Neural cell (in vitro differentiated cells): ENCODE results near the gene SMO.

Source experiments
- EP300 ChIP-seq: fragments of 450-650 bp; conservative IDR thresholded peaks from 2 replicates; pipeline ENCODE4 v1.6.1; 2014; ENCODE audit warnings: antibody characterized with exemption, mild to moderate bottlenecking, moderate library complexity; ENCODE audit not compliant: poor library complexity, severe bottlenecking
- RAD21 ChIP-seq: fragments of 450-650 bp; conservative IDR thresholded peaks from 2 replicates; pipeline ENCODE4 v1.6.1; 2014; ENCODE audit warnings: antibody characterized with exemption, mild to moderate bottlenecking, moderate library complexity
- TAF1 ChIP-seq: IDR thresholded peaks from 2 replicates; pipeline ENCODE4 v1.6.1; 2012; ENCODE audit warnings: low read depth
- TF ChIP-seq, protein P1 (sequence below): fragments of 450-650 bp; IDR thresholded peaks from 2 replicates; pipeline ENCODE4 v1.5.1; 2014; ENCODE audit warnings: antibody characterized with exemption, mild to moderate bottlenecking, moderate library complexity; ENCODE audit not compliant: poor library complexity, severe bottlenecking

DNA sequence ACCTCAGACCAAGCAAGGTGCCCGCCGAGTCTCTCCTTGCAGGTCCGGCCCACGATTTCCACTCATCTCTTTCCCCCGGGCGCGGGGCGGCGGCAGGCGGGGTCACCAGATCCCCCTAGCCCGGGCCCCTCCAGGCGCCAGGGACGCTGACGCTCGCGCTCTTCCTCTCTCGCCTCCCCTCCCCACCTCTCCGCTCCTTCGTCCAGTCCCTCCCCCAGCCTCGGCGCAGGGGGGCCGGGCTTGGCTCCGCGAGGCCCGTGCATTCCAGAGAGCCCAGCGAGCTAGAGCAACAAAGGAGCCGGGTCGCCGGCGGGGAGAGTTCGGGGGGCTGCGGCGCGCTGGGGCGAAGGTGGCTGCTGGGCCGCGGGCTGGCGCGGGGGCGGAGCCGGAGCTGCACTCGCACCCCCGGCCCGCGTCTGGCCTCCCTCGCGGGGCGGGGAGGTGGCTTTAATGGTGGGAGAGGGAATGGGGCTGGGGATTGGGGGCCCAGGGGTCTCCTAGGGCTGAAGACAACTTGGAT, at the start of gene SMO:
- no peak for TF ChIP-seq EP300
- TF ChIP-seq RAD21: no peak
- TF ChIP-seq, protein P1, sequence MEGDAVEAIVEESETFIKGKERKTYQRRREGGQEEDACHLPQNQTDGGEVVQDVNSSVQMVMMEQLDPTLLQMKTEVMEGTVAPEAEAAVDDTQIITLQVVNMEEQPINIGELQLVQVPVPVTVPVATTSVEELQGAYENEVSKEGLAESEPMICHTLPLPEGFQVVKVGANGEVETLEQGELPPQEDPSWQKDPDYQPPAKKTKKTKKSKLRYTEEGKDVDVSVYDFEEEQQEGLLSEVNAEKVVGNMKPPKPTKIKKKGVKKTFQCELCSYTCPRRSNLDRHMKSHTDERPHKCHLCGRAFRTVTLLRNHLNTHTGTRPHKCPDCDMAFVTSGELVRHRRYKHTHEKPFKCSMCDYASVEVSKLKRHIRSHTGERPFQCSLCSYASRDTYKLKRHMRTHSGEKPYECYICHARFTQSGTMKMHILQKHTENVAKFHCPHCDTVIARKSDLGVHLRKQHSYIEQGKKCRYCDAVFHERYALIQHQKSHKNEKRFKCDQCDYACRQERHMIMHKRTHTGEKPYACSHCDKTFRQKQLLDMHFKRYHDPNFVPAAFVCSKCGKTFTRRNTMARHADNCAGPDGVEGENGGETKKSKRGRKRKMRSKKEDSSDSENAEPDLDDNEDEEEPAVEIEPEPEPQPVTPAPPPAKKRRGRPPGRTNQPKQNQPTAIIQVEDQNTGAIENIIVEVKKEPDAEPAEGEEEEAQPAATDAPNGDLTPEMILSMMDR: no peak
- no peak for TF ChIP-seq TAF1
